NCI-H446 treated with DMSO at 0.1 percent for 48 hours (cell line): ENCODE measurements around the gene ZBTB11.
"Not testable (repeated sequence)": the region's sequence is repeated elsewhere in the genome, so short reads cannot be mapped to it uniquely, and the experiment has no call there.

Source experiments
- DNase-seq: peaks from one replicate; lab custom pipeline; 2025; lab: John Stamatoyannopoulos, UW

Gene ZBTB11

DNA sequence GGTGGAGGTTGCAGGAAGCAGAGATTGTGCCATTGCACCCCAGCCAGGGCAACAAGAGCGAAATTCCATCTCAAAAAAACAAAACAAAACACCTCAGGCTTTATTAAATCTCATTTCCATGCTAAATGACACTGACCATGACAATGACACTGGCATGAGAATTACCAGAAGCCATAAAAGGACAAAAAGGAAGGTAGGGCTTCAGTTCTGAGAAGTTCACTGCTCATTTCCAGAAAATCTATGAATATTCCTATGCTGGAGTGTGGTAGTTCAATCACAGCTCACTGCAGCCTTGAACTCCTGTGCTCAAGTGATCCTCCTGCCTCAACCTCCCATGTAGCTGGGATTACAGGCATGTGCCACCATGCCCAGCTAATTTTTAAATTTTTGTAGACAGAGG is 58.2 kb downstream of the ZBTB11 start:
- no peak for DNase-seq

DNA sequence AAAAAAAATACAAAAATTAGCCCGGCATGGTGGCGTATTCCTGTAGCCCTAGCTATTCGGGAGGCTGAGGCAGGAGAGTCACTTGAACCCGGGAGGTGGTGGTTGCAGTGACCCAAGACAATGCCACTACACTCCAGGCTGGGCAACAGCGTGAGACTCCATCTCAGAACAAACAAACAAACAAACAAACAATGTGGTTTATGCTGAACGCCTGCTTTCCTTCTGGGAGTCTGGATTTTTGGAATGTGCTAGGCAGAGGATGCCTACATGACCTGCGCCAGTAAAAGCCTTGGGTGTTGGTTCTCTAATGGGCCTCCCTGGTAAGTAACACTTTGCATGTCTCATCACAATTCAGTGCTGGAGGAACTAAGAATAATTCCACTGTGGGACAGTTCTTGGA is 59.5 kb downstream of the ZBTB11 start:
- DNase-seq, result no peak

DNA sequence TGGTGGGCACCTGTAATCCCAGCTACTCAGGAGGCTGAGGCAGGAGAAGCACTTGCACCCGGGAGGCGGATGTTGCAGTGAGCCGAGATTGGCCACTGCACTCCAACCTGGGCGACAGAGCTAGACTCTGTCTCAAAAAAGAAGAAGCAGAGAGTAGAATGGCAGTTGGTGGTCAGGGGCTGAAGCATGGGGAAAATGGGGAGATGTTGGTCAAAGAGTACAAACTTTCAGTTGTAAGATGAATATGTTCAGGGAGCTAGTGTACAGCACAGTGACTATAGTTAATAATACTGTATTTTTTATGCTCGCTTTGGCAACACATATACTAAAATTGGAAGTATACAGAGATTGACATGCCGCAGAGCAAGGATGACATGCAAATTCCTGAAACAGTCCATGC is 61.4 kb downstream of the ZBTB11 start:
- DNase-seq, result no peak

GRCh38 chr3:101613014-101613413 is 63.9 kb downstream of the ZBTB11 start:
- not testable (repeated sequence) for DNase-seq

GRCh38 chr3:101611023-101611422 is 65.9 kb downstream of the ZBTB11 start:
- no peak for DNase-seq

GRCh38 chr3:101605398-101605797 is 71.5 kb downstream of the ZBTB11 start:
- not testable (repeated sequence) for DNase-seq

DNA sequence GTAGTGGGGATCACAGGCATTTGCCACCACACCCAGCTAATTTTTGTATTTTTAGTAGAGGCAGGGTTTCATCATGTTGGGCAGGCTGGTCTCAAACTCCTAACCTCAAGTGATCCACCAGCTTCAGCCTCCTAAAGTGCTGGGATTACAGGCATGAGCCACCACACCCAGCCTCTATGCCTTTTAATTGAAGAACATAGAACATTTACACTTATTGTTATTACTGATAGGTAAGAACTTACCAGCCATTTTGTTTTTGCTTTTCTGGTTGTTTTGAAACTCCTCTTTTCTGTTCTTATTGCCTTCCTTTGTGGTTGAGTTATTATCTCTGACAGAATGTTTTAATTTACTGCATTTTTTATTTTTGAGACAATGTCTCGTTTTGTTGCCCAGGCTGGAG is 73.7 kb downstream of the ZBTB11 start:
- DNase-seq, result no peak

GRCh38 chr3:101602731-101603130 is 74.2 kb downstream of the ZBTB11 start:
- DNase-seq, result no peak
